AG04449 (cell line): ENCODE measurements around the gene PLXNA3.

Experiments used
- CTCF ChIA-PET: fragments of 350-600 bp; formaldehyde crosslinking; extraction: SDS; loops from one replicate; lab custom pipeline; 2021; ENCODE audit warnings: antibody characterized with exemption; lab: Yijun Ruan, JAX
- POLR2A ChIA-PET: fragments of 400-600, 350-600 bp; formaldehyde crosslinking; extraction: SDS; loops from one replicate; lab custom pipeline; 2020; ENCODE audit warnings: antibody characterized with exemption, inconsistent platforms; lab: Yijun Ruan, JAX
- DNase-seq: peaks from one replicate; pipeline ENCODE4 v3.0.0-alpha.2; 2010; ENCODE audit warnings: low read depth, low spot score
- H3K4me3 ChIP-seq: 2 replicates; pipeline ENCODE4 v1.5.1; 2011; ENCODE audit warnings: low read depth, mild to moderate bottlenecking, control low read depth, low read length
- TF ChIP-seq, protein P1 (sequence below): IDR thresholded peaks from one replicate; pipeline ENCODE4 v1.5.1; 2011; ENCODE audit warnings: mild to moderate bottlenecking, moderate library complexity, low read length, control low read depth, inconsistent platforms; ENCODE audit not compliant: insufficient read depth; ENCODE audit errors: missing control alignments

PLXNA3 gene

DNA sequence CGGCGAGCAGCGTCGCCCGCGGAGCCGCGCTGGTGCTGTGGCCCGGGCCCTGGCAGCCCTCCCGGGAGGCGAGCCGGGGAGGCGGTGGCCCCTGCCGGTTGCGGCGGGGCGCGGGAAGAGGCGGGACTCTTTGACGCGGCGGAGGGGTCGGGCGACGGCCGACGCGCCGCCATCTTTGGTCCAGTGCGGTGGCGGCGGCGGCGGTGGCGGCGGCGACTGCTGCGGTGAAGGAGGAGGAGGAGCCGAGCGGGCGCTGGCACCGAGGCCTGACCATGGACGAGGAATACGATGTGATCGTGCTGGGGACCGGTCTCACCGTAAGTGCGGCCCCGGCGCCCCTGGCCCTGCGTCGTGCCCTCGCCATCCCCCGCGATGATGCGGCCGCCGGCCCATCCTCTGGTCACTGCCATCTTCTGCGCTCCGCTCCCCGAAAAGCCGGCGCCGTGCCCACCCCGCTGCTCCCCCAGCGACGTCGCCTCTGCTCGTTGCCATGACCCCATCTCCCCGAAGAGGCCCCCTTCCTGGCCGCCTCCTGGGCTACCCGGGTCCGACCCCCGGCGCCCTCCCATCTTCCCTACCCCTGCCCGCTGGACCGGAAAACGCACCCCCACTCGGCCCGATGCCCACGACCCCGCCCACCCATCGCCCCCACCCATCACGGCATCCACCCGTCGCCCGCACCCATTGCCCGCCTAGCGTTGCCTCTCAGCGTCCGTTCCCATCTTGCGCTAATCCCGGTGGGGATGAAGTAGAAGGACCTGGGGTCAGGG, 20.9 kb upstream of the PLXNA3 start, which contains the start of gene GDI1:
GDI1 (plus strand) TSS at position 172 of the 770 bp plus-strand sequence; CDS start at position 273, 101 bp downstream.
- H3K4me3 ChIP-seq, result peak within 1 kb of the TSS; percentile 68
- ChIA-PET POLR2A (no interaction called here), CTCF (no interaction called here)
- TF ChIP-seq, protein P1, sequence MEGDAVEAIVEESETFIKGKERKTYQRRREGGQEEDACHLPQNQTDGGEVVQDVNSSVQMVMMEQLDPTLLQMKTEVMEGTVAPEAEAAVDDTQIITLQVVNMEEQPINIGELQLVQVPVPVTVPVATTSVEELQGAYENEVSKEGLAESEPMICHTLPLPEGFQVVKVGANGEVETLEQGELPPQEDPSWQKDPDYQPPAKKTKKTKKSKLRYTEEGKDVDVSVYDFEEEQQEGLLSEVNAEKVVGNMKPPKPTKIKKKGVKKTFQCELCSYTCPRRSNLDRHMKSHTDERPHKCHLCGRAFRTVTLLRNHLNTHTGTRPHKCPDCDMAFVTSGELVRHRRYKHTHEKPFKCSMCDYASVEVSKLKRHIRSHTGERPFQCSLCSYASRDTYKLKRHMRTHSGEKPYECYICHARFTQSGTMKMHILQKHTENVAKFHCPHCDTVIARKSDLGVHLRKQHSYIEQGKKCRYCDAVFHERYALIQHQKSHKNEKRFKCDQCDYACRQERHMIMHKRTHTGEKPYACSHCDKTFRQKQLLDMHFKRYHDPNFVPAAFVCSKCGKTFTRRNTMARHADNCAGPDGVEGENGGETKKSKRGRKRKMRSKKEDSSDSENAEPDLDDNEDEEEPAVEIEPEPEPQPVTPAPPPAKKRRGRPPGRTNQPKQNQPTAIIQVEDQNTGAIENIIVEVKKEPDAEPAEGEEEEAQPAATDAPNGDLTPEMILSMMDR, result no peak
- no peak for DNase-seq

DNA sequence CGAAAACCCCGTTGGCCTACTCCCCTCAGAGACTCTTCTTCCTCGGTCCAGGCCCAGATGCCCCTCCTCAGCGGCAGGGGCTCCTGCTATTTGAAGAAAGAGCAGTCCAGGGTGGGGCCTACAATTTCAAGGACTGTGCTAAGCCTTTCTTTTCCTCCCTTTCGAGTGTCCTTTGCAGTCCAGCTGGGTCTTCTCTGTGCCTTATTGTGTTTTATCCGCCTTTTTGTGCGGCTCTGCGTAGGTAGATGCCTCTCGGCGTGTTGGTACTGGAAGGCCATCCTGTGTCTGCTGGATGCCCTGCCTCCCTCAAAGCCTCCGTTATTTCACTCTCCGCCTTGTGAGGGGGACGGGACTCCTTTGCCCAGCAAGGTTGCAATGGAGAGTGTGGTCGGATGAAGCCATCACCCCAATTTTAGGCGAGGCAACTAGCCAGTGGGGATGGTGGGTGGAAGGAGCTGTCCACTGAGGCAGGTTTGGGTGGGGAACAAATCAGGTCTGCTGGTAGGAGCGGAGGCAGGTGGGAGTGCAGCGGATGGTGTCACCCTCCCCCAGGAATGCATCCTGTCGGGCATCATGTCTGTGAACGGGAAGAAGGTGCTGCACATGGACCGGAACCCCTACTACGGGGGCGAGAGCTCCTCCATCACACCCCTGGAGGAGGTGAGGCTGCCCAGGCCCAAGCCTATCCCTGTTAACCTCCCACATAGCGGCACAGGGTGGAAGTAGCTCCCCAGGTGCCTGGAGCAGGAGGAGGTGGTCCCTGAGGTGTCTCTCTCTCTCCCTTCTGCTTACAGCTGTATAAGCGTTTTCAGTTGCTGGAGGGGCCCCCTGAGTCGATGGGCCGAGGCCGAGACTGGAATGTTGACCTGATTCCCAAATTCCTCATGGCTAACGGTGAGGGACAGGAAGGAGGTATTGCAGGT, 19.8 kb upstream of the PLXNA3 start:
- ChIA-PET CTCF (interaction anchor here (1.0 kb wide), 1 partner anchor 24 kb away, joined by 3 read pairs; no protein-coding TSS in a partner anchor), POLR2A (interaction anchor here (0.8 kb wide), 1 partner anchor 37 kb away, joined by 3 read pairs; no protein-coding TSS in a partner anchor)
- H3K4me3 ChIP-seq, result peak overlapping the region; percentile 68
- DNase-seq, result no peak
- TF ChIP-seq, protein P1, result no peak

DNA sequence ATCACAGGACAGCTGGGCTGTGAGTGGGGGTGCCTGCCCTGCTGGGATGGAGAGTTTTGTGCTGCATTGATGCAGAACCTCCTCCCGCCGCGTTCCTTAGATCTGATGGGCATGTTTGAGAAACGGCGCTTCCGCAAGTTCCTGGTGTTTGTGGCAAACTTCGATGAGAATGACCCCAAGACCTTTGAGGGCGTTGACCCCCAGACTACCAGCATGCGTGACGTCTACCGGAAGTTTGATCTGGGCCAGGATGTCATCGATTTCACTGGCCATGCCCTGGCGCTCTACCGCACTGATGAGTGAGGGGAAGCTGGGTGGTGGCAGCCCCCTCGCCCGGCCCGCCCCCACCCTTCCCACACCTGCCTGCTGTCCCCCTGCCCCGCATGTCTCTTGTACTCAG, 18.2 kb upstream of the PLXNA3 start:
- ChIA-PET CTCF (no interaction called here), POLR2A (no interaction called here)
- H3K4me3 ChIP-seq, result no peak overlapping the region
- no peak for DNase-seq
- TF ChIP-seq, protein P1, result no peak

DNA sequence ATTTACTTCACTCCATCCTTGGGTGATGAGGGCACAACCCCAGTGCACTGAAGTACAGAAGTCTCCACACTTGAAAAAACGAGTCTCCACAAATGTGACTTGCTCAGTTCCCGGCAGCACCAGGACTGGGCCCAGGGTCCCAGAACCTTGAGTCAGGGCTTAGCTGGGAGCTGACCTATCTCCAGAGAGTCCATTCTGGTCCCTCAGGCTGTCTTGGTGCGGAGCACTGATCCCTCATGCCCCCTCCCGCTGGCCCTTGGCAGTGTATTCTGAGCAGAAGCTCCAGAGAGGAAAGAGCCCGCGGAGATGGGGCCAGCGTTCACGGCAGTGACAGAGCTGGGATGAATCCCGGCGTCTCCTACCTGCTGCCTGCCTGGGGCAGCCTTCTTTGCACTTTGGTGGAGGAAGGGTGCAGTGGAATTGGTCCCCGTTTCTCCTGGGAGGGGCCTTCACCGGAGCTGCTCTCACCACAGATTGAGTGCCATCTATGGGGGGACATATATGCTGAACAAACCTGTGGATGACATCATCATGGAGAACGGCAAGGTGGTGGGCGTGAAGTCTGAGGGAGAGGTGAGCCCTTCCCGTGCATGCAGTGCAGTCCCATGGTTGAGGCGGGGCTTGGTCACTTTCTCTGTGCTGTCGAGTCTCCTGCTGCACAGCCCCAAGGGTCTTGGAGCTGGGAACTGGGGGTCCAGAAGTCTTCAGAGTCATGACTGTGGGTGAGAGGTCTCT, 17.3 kb upstream of the PLXNA3 start:
- ChIA-PET POLR2A (interaction anchor here (0.6 kb wide), 2 partner anchors 12 to 50 kb away, joined by 3 read pairs; partner anchors contain the start of gene SLC10A3), CTCF (interaction anchor here (1.2 kb wide), 1 partner anchor 87 kb away, joined by 4 read pairs; no protein-coding TSS in a partner anchor)
- H3K4me3 ChIP-seq, result no peak overlapping the region
- no peak for DNase-seq
- TF ChIP-seq, protein P1, result no peak

DNA sequence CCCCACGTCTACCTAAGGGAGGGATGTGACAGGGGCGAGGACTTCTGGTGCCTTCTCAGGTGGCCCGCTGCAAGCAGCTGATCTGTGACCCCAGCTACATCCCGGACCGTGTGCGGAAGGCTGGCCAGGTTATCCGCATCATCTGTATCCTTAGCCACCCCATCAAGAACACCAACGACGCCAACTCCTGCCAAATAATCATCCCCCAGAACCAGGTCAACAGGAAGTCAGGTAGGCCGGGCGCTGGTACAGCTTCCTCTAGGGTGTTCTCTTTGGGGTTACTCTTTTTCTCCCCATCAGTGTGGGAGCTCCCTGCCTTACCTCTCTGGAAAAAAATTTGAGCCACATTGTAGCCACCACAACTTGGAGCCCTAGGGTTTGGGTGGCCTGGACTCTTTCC, 16.5 kb upstream of the PLXNA3 start:
- no peak for DNase-seq

More for the DNA sequence above, 16.5 kb upstream of the PLXNA3 start:
- ChIA-PET CTCF (interaction anchor here (1.2 kb wide), 1 partner anchor 86 kb away, joined by 4 read pairs; no protein-coding TSS in a partner anchor), POLR2A (interaction anchor here (0.6 kb wide), 2 partner anchors 11 to 49 kb away, joined by 3 read pairs; partner anchors contain the start of gene SLC10A3)
- TF ChIP-seq, protein P1, result no peak
- no peak overlapping the region for H3K4me3 ChIP-seq
